ENCODE measurements around the gene INSIG2.

Gene INSIG2

GRCh38 chr2:118153433-118153832 is 65.2 kb downstream of the INSIG2 start:
- Histone ChIP-seq H3K9me3 (ENCODE audit: control insufficient read depth, low read length) (no peaks in the 10 kb centered on the region), H3K4me1 (ENCODE audit: control insufficient read depth, insufficient read depth, low read length, poor library complexity, severe bottlenecking) (no peaks in the 10 kb centered on the region), H3K27ac (ENCODE audit: low read depth, low read length, severe bottlenecking) (no peak overlapping the region), H3K36me3 (ENCODE audit: control insufficient read depth, insufficient read depth, low read length) (no peaks in the 10 kb centered on the region), H3K4me3 (ENCODE audit: extremely low read depth, insufficient read depth, low read length, poor library complexity, severe bottlenecking) (no peak overlapping the region)
- 63 to 71% methylated on average over 2 to 3 of the region's 4 CpGs for WGBS, 2 experiments (ENCODE audit: insufficient coverage in 2 of 2)

- Histone ChIP-seq H3K4me3 (ENCODE audit: extremely low read depth, insufficient read depth, low read length, poor library complexity, severe bottlenecking) (no peak overlapping the region), H3K36me3 (ENCODE audit: control insufficient read depth, insufficient read depth, low read length) (no peaks in the 10 kb centered on the region), H3K27ac (ENCODE audit: low read depth, low read length, severe bottlenecking) (no peak overlapping the region), H3K9me3 (ENCODE audit: control insufficient read depth, low read length) (no peaks in the 10 kb centered on the region), H3K4me1 (ENCODE audit: control insufficient read depth, insufficient read depth, low read length, poor library complexity, severe bottlenecking) (no peaks in the 10 kb centered on the region)
- WGBS, 2 experiments (ENCODE audit: insufficient coverage in 2 of 2): no CpG with 5 or more reads among the region's 2 CpGs
Measured at GRCh38 chr2:118154176-118154575, 65.9 kb downstream of the INSIG2 start.

Data from mesodermal cell (in vitro differentiated cells).